NT2/D1 (cell line): Measurements from ENCODE around the gene ITGB5.

Source experiments
- DNase-seq: peaks from one replicate; pipeline ENCODE4 v3.0.0-alpha.2; 2011; ENCODE audit warnings: low read depth, low spot score
- H3K27me3 ChIP-seq: 2 replicates; pipeline ENCODE4 v1.6.0; 2011; ENCODE audit warnings: mild to moderate bottlenecking; ENCODE audit not compliant: insufficient read length, insufficient read depth
- H3K36me3 ChIP-seq: 2 replicates; pipeline ENCODE4 v1.6.1; 2011; ENCODE audit warnings: mild to moderate bottlenecking, low read length, mixed read lengths; ENCODE audit not compliant: insufficient read depth, insufficient read length
- H3K4me1 ChIP-seq: 2 replicates; pipeline ENCODE4 v1.5.1; 2011; ENCODE audit not compliant: insufficient read depth, insufficient read length
- H3K4me3 ChIP-seq: 2 replicates; pipeline ENCODE4 v1.5.1; 2011; ENCODE audit warnings: low read depth; ENCODE audit not compliant: insufficient read length
- H3K9ac ChIP-seq: 2 replicates; pipeline ENCODE4 v1.6.0; 2011; ENCODE audit warnings: low read depth; ENCODE audit not compliant: insufficient read length
- H3K9me3 ChIP-seq: 2 replicates; pipeline ENCODE4 v1.5.1; 2011; ENCODE audit warnings: mild to moderate bottlenecking, low read length; ENCODE audit not compliant: insufficient read depth
- SUZ12 ChIP-seq: IDR thresholded peaks from 2 replicates; pipeline ENCODE4 v1.6.1; 2011; ENCODE audit not compliant: insufficient read length, insufficient read depth; ENCODE audit errors: extremely low read depth
- YY1 ChIP-seq: IDR thresholded peaks from 2 replicates; pipeline ENCODE4 v1.6.1; 2011; ENCODE audit not compliant: insufficient read length, insufficient read depth
- ZNF274 ChIP-seq: IDR thresholded peaks from 2 replicates; pipeline ENCODE4 v1.6.1; 2011; ENCODE audit warnings: mild to moderate bottlenecking, low read depth, low read length

The ITGB5 gene

GRCh38 chr3:124926426-124927101 is 39.4 kb upstream of the ITGB5 start:
- no peak overlapping the region for H3K4me3 ChIP-seq
- no peak for DNase-seq
- no peaks in the 10 kb centered on the region for H3K9me3 ChIP-seq
- no peak overlapping the region for H3K9ac ChIP-seq
- TF ChIP-seq YY1, result no peak
- TF ChIP-seq SUZ12, result no peak
- no peak for TF ChIP-seq ZNF274
- no peaks in the 10 kb centered on the region for H3K27me3 ChIP-seq
- no peaks in the 10 kb centered on the region for H3K36me3 ChIP-seq
- no peaks in the 10 kb centered on the region for H3K4me1 ChIP-seq

GRCh38 chr3:124924741-124925140 is 37.6 kb upstream of the ITGB5 start:
- Histone ChIP-seq H3K4me1 (no peaks in the 10 kb centered on the region), H3K4me3 (no peak overlapping the region), H3K27me3 (no peaks in the 10 kb centered on the region), H3K9me3 (no peaks in the 10 kb centered on the region), H3K9ac (no peak overlapping the region), H3K36me3 (no peaks in the 10 kb centered on the region)
- no peak for TF ChIP-seq ZNF274
- TF ChIP-seq SUZ12, result no peak
- TF ChIP-seq YY1, result no peak
- no peak for DNase-seq

- H3K36me3 ChIP-seq, result no peaks in the 10 kb centered on the region
- TF ChIP-seq YY1 (no peak), ZNF274 (no peak), SUZ12 (no peak)
Measured at GRCh38 chr3:124923833-124924232, 36.7 kb upstream of the ITGB5 start.

GRCh38 chr3:124920718-124921117 is 33.6 kb upstream of the ITGB5 start:
- TF ChIP-seq SUZ12 (no peak), ZNF274 (no peak), YY1 (no peak)
- H3K9me3 ChIP-seq, result no peaks in the 10 kb centered on the region
- H3K9ac ChIP-seq, result no peak overlapping the region
- no peaks in the 10 kb centered on the region for H3K27me3 ChIP-seq
- H3K4me1 ChIP-seq, result no peaks in the 10 kb centered on the region
- no peak overlapping the region for H3K4me3 ChIP-seq
- H3K36me3 ChIP-seq, result no peaks in the 10 kb centered on the region
- no peak for DNase-seq

More at GRCh38 chr3:124923833-124924232, 36.7 kb upstream of the ITGB5 start:
- no peak for DNase-seq
- H3K9ac ChIP-seq, result no peak overlapping the region
- no peaks in the 10 kb centered on the region for H3K27me3 ChIP-seq
- H3K4me3 ChIP-seq, result no peak overlapping the region
- H3K4me1 ChIP-seq, result no peaks in the 10 kb centered on the region
- H3K9me3 ChIP-seq, result no peaks in the 10 kb centered on the region

- no peak for TF ChIP-seq YY1
- no peak for TF ChIP-seq SUZ12
- no peak for TF ChIP-seq ZNF274
- Histone ChIP-seq H3K9ac (no peak overlapping the region), H3K4me3 (no peak overlapping the region), H3K9me3 (no peaks in the 10 kb centered on the region), H3K36me3 (no peaks in the 10 kb centered on the region), H3K27me3 (no peaks in the 10 kb centered on the region), H3K4me1 (no peaks in the 10 kb centered on the region)
- DNase-seq, result no peak
Measured at GRCh38 chr3:124919756-124920155, 32.6 kb upstream of the ITGB5 start.

- Histone ChIP-seq H3K9me3 (no peaks in the 10 kb centered on the region), H3K27me3 (no peaks in the 10 kb centered on the region), H3K9ac (no peak overlapping the region), H3K36me3 (no peaks in the 10 kb centered on the region), H3K4me1 (no peaks in the 10 kb centered on the region), H3K4me3 (no peak overlapping the region)
- DNase-seq, result no peak
- no peak for TF ChIP-seq YY1
- no peak for TF ChIP-seq ZNF274
- no peak for TF ChIP-seq SUZ12
Measured at GRCh38 chr3:124918524-124918923, 31.4 kb upstream of the ITGB5 start.

GRCh38 chr3:124916837-124917409 is 29.8 kb upstream of the ITGB5 start:
- no peak overlapping the region for H3K9ac ChIP-seq
- H3K4me1 ChIP-seq, result no peaks in the 10 kb centered on the region
- TF ChIP-seq ZNF274, result no peak
- TF ChIP-seq SUZ12, result no peak
- no peak for TF ChIP-seq YY1
- H3K27me3 ChIP-seq, result no peaks in the 10 kb centered on the region
- H3K4me3 ChIP-seq, result no peak overlapping the region
- H3K36me3 ChIP-seq, result no peaks in the 10 kb centered on the region
- H3K9me3 ChIP-seq, result no peaks in the 10 kb centered on the region
- DNase-seq, result no peak
